Non-pigmented ciliary epithelial cell (primary cell): ENCODE measurements around the gene SP6.

Source experiments
- DNase-seq: peaks from one replicate; pipeline ENCODE4 v3.0.0-alpha.2; 2010; ENCODE audit warnings: low read depth

The SP6 gene

DNA sequence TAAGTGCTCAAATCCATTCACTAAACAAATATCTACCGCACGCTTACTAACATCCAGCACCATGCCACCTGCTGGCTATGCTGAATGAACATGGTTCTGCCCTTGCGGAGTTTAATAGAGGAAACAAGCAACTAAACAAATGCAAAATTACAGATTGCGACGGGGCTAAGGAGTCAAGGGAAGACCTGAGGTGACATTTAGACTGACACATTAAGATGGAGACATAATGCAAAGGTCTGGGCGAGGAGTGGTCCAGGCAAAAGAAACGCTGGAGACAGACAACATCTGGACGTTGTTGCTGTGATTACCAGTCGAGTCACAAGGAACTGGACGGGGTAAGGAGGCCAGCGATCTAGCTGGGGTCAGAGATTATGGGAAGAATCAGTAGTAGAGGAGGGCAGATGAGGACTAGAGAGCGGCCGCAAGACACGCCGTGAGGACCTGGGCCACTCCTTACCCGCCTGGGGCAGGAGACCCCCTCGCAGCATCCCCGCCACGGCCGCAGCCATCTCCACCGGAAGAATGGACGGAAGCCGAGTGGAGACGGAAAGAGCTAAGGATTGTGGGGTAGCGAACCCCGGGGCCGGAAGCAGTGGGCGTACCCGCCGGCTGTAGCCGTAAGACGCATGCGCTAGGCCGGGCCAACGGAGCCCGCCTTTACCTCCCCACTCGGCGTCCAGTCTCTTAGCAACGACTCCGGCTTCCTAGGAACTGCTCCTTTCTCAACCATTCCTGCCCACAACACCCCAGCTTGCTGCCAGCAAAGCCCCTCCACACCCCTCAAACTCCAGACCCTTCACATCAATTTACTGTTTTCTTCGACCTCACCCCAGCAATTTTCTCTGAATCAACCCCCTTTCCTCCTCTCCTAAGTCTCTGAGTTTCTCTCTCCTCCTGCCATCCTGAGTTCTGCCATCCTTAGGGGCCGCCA is 19.7 kb downstream of the SP6 start, which contains the start of the genes LRRC46 and MRPL10:
TSS of gene LRRC46 (plus strand) at position 668 of the 931 bp plus-strand sequence. CDS start 320 bp downstream, outside the sequence.
TSS of gene MRPL10 (minus strand) at position 539 of the 931 bp plus-strand sequence. CDS start at position 509, 30 bp downstream.
- DNase-seq = peak; percentile 56

GRCh38 chr17:47830396-47831002 is 20.5 kb downstream of the SP6 start:
- no peak for DNase-seq

DNA sequence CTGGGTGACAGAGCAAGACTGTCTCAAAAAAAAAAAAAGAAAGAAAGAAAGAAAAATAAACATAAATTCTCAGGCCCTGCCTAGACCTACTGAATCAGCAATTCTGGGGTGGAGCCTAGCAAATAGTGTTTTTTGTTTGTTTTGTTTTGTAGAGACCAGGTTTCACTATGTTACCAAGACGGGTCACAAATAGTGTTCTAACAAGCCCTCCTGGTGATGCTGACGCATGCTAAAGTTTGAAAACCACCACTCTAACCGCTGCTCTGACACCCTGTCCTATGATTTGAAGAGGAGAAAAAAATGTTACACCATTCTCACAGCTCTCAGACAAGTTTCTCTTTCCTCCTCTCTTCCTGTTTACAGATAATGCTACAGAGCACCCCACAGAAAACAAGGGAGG is 21.1 kb downstream of the SP6 start:
- DNase-seq = no peak

- no peak for DNase-seq
These were observed 27.4 kb downstream of the SP6 start for GRCh38 chr17:47823519-47823918.

DNA sequence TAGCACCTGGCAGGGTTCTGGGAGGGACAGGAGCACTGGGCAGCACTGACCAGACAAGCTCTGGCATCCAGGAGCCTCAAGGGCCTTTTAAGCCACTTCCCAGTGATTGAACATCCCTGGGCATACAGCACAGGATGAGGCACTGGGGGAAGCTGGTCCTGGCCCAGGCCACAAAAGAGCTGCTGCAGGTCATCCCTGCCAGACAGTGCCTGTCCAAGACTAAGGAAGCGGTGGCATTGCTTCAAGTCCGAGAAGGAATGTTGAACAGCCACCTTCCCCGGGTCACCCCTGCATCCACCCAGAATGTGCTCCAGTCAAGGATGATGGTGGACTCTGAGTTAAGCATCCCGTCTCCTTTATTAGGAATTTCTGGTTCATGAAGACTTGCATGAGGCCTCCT is 28.2 kb downstream of the SP6 start:
- DNase-seq = no peak

DNA sequence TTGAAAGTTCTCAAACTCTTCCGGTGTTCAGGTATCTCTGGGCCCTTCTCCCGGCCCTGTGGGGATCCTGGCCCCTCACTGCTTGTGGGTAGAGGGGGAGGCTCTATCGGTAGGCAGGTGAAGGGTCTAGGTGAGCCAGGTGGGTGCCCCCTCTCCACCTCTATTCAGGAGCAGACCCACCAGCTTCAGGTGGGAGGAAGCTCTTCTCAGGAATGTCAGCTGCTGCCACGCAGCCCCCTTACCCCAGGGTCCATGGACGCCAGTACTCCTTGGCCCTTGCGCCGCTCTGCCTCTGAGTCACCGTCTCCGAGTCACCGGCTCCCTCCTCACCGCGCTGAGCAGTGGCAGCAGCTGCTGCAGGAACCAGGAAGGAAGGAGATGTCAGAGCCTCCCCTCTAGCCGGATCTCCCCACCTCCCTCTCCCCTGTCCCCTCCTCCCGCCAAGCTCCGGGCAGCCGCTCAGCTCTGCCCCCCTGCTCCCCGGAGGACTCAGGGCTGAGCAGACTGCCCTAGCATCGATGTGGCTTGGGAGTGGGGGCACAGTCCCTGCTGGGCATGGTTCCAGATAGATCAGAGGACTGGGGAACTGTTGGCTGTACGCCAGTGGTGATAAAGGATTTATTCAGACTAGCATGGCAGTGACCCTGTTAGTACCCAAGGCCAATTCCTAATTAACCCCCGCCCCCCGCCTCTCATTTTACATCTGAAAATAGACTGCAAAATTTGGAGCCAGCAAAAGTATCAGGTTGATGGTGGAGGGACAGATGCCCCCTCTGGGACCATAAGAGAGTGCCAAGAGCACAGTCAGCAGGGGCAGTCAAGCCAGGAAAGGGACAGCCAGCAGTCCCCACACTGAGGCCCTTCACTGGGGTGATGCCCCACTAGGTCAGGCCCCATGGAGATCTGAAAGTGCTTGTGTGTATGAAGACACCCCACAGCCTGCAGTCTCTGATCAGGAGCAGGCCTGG is 29.3 kb downstream of the SP6 start, which contains the start of gene OSBPL7:
TSS of gene OSBPL7 (minus strand) at position 371 of the 968 bp plus-strand sequence. CDS start 1,516 bp downstream, outside the sequence.
- DNase-seq = peak; percentile 44

DNA sequence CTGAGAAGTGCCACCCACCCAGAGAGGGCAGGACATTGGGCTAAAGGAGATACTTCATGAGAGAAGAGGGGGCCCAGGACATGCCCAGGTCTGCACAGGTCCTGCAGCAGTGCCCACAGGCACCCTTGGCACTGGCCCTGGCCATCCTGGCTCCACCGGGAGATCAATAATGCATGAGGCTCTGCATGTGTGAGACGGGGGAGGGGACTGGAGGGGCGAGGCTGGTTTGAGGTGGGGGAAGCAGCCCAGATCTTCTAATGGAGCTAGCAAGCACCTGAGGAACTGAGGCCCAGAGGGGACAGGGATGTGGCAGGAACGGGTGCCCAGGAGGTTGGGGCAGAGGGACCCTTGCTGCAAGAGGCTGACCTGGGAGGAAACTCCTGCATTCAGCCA is 29.9 kb downstream of the SP6 start:
- no peak for DNase-seq

- no peak for DNase-seq
These were observed 30.8 kb downstream of the SP6 start for GRCh38 chr17:47820033-47820789.

DNA sequence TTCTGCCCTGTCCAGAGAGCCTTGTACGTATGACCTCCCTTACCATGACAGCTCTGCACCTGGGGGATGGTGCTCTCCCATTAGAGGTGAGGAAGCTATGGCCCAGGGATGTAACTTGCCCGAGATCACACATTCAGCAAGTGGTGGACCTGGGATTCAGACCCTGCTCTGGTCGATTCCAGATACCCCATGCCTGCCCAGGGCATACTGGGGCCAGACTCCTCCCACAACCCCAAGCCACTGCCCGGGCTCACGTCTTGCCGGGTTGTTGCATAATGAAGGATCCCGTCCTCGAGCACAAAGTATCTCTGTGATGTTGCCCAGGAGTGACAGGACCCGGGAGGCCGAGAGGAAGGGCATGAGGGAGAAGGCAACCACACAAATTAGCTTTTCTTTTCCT is 31.5 kb downstream of the SP6 start:
- no peak for DNase-seq

DNA sequence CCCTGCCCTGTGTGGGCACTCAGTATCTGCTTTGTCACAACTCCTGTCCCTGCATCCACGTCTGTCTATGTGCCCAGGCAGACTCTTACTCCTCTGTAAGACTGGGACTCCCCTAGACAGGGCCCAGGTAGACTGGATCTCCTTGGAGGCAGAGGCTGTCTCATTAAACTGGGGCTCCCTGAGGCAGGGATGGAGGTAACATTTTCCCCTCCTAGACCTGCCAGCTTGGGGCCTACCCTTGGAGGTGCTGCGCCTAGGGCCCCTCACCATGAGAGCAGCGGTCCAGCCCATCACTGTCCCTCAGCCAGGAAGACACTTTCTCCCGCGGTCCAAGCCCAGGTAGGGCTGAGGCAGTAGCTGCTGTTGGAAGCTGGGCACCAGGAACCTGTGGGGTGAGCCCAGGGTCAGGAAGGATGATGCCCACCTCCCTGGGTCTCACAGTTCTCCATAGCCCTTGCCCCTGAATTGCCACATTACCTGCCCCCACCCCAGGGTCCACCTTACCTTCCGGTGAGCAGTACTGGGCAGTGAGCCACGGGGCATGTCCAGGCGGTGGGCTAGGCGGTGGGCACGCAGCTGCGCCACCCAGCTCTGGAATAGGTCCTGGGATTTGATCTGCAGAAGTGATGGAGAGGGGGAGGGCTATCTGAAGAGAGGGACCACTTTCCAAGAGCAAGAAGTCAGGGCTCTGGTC is 32.8 kb downstream of the SP6 start:
- DNase-seq = no peak

- DNase-seq = no peak
These were observed 34.0 kb downstream of the SP6 start for GRCh38 chr17:47816947-47817346.

DNA sequence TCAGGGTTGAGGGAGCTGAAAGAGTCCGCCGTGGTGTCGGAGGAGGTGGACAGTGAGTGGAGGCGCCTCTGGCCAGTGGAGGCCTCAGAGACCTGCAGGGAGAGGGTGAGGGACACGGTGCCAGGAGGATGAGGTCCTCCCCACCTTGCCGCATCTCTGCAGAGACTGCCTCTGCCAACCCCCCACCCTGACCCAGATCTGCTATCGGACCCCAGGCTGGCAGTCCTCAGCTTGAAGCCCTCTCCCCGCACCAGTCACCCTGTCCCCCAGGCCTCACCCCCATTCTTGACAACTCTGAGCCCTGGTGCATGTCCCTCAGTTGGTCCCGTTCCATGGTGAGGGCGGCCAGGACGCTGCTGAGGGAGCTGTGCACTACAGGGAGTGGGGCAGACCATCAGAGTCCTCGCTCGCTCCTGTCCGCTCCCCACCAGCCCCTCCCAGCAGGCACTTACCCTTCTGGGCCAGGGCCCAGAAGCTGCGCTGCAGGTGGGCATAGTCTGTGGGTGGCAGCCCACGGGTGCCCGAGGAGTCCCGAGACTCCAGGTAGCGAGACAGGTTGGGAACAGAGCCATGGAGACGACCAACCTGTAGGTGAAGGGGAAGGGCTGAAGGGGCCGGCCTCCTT is 34.7 kb downstream of the SP6 start:
- no peak for DNase-seq

GRCh38 chr17:47815106-47815918 is 35.7 kb downstream of the SP6 start:
- DNase-seq = no peak

- DNase-seq = no peak
These were observed 37.4 kb downstream of the SP6 start for GRCh38 chr17:47813512-47814031.

- no peak for DNase-seq
These were observed 37.9 kb downstream of the SP6 start for GRCh38 chr17:47813077-47813476.

DNA sequence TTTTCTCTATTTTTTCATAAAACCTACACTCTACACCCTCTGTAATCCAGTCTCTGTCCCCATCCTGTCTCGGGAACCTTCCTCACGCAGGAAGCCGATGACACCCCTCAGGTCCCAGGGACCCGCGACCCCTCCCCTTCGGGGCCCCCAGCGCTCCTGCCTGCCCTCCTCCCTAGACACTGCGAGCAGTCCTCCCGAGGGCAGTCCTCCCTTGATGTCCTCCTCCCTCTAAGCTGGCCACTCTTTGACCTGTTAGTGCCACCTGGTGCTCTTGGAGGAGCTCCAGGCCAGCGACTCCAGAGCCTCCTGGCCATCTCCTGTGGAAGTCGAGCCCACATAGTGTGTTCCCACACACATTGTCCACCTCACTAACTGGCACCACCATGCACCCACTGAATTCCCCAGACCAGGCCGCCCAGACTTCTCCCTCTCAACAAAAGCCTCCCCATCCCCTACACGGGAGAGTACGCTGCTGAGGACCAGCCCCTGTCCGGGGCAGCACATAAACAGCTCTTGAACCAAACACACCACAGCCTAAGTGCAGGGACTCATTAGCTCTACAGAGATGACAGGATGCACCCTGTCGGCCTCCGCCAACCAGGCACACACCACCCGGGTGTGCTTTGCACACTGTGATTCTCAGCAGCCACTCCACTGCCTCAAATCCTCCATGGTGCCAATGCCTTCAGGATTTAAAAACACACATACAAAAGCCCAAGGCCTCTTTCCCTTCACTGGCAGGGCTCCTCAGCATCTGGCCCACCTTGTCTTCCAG is 38.6 kb downstream of the SP6 start:
- no peak for DNase-seq

DNA sequence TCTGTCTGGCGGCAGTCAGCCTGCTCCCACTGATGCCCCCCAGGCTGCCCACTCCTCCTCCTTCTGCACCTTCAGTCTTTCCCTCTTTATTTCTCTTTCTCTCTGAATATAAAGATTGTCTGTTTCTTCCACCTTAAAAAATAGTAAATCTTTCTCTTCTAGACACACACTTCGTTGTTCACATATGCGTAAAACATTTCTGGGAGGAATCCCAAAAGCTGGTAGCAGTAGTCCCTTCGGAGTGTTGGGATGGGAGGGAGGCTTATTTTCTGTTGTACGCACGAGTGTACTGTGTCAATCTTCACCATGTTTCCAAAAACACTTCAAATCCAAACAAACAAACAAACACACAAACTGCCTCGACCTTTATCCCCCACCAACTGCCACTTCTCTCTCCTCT is 39.3 kb downstream of the SP6 start:
- DNase-seq = no peak
